Measurements from ENCODE around the gene ITGA1. TPM values are rescaled to one million over a fixed set of nuclear protein-coding genes. Genes with fewer than 3 reads are reported as not detected.

The ITGA1 gene
- total and polyA plus RNA-seq, 2 of the 8 experiments (the other 6 are each of a cell fraction or from before 2014, with no cell fraction given): 2.3 to 9.0 TPM

- TF ChIP-seq CHD7 (IDR thresholded peaks at IDR 0.05; ENCODE audit: insufficient replicate concordance, low read length): no peak
- no peak for TF ChIP-seq RNF2 (IDR thresholded peaks at IDR 0.05; ENCODE audit: borderline replicate concordance, low read depth, low read length, missing control alignments, poor library complexity, severe bottlenecking)
- no peak for TF ChIP-seq PHF8 (conservative IDR thresholded peaks at IDR 0.05; ENCODE audit: low read depth, low read length)
- no peak for TF ChIP-seq EGR1 (IDR thresholded peaks at IDR 0.05; ENCODE audit: borderline replicate concordance, low read depth, low read length)
These were observed 23.5 kb downstream of the ITGA1 start (continued) for GRCh38 chr5:52811067-52811749.
